Neutrophil (primary cell): ENCODE measurements around the gene PCNX3.

Experiments used
- H3K27ac ChIP-seq: fragments of 200-600 bp; sonication (generic); 2 replicates; pipeline ENCODE4 v1.5.1; 2016; ENCODE audit warnings: mild to moderate bottlenecking, moderate library complexity
- H3K27me3 ChIP-seq: fragments of 200-600 bp; sonication (generic); 2 replicates; pipeline ENCODE4 v1.6.0; 2016; ENCODE audit warnings: mild to moderate bottlenecking
- H3K36me3 ChIP-seq: fragments of 200-600 bp; sonication (generic); 2 replicates; pipeline ENCODE4 v1.5.1; 2017
- H3K4me1 ChIP-seq, 2 experiments: fragments of 200-600 bp in 1 of 2; sonication (generic) in 1 of 2; 1 replicate in 1 of 2; 2 replicates in 1 of 2; pipeline versions ENCODE4 v1.5.1 to v1.6.1; 2013 to 2016; ENCODE audit warnings: low read depth in 1 of 2, low read length in 1 of 2, mild to moderate bottlenecking in 1 of 2, moderate library complexity in 1 of 2; ENCODE audit not compliant: control insufficient read depth in 1 of 2, insufficient read depth in 1 of 2
- H3K4me3 ChIP-seq, 2 experiments: fragments of 200-600 bp in 1 of 2; sonication (generic) in 1 of 2; 1 replicate in 1 of 2; 2 replicates in 1 of 2; pipeline ENCODE4 v1.5.1; 2013 to 2016; ENCODE audit warnings: low read depth in 1 of 2, low read length in 1 of 2, mild to moderate bottlenecking in 1 of 2, moderate library complexity in 1 of 2
- H3K9me3 ChIP-seq: fragments of 200-600 bp; sonication (generic); 2 replicates; pipeline ENCODE4 v1.5.1; 2016
- TF ChIP-seq, protein P1 (sequence below): fragments of 200-600 bp; sonication (generic); IDR thresholded peaks from 2 replicates; pipeline ENCODE4 v1.5.1; 2016; ENCODE audit warnings: antibody characterized with exemption

PCNX3 gene

DNA sequence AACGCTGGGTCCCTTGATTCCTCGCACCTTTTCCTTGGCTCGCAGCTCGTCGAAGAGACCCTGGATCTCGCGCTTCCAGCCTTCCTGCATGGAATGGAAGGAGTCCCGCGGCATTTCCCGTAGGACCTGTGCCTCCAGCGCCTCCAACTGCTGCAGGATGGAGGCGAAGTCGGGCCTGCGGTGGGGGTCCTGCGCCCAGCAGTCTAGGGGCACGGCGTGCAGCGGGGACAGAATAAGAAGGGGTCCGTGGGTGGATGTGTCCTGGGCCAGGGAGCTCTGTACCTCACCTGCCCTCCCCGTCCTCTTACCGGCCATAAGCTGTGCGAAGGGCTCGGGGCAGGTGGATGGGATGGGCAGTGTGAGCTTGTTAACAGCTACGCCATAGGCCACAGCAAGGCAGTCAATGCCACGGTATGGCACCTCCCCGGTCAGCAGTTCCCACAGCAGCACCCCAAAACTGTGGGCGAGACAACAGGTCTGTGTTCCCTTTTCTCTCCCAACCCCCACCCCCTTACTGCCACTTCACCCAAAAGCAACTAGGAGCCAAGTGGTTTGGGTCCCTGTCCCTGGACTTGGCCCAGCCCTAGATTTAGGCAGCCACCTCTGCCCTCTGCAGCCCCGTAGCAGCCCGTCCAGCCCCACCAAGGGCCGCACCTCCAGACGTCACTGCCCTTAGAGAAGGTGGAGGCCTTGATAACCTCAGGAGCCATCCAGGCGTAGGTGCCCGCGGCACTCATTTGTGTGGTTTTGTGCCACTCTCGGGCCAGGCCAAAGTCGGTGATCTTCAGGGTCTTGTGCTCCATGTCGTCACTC, 7.8 kb upstream of the PCNX3 start:
- H3K27ac ChIP-seq = no peak overlapping the region
- no peaks in the 10 kb centered on the region for H3K9me3 ChIP-seq
- H3K4me3 ChIP-seq = no peak overlapping the region
- H3K4me1 ChIP-seq = peaks cover 41 to 45% of the 10 kb centered on the region in 2 experiments
- peaks cover 87% of the 10 kb centered on the region for H3K36me3 ChIP-seq
- TF ChIP-seq, protein P1, sequence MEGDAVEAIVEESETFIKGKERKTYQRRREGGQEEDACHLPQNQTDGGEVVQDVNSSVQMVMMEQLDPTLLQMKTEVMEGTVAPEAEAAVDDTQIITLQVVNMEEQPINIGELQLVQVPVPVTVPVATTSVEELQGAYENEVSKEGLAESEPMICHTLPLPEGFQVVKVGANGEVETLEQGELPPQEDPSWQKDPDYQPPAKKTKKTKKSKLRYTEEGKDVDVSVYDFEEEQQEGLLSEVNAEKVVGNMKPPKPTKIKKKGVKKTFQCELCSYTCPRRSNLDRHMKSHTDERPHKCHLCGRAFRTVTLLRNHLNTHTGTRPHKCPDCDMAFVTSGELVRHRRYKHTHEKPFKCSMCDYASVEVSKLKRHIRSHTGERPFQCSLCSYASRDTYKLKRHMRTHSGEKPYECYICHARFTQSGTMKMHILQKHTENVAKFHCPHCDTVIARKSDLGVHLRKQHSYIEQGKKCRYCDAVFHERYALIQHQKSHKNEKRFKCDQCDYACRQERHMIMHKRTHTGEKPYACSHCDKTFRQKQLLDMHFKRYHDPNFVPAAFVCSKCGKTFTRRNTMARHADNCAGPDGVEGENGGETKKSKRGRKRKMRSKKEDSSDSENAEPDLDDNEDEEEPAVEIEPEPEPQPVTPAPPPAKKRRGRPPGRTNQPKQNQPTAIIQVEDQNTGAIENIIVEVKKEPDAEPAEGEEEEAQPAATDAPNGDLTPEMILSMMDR = no peak
- H3K27me3 ChIP-seq = no peaks in the 10 kb centered on the region

DNA sequence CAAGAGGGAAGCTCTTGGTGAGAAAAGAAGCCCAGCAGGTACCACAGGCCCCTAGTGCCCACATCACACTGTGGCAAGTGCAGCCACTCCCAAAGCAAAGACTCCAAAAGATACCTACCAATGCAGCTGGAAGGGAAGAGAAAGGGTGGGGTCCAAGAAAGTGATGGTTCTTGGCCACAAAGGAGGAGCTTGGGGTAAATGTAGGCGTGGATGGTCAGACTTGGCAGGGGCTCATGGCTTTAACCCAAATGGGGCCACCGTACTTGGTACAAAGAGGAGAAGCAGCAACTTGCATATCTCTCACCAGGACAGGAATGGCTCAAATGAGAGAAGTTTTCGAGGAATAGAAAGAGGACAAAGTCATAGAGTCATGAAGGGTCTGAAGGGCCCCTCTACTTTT, 6.3 kb upstream of the PCNX3 start:
- Histone ChIP-seq H3K4me3 (no peak overlapping the region), H3K27me3 (no peaks in the 10 kb centered on the region), H3K4me1 (peaks cover 47 to 52% of the 10 kb centered on the region in 2 experiments), H3K9me3 (no peaks in the 10 kb centered on the region), H3K36me3 (peaks cover 77% of the 10 kb centered on the region), H3K27ac (peak overlapping the region; percentile 98)
- TF ChIP-seq, protein P1 = no peak

DNA sequence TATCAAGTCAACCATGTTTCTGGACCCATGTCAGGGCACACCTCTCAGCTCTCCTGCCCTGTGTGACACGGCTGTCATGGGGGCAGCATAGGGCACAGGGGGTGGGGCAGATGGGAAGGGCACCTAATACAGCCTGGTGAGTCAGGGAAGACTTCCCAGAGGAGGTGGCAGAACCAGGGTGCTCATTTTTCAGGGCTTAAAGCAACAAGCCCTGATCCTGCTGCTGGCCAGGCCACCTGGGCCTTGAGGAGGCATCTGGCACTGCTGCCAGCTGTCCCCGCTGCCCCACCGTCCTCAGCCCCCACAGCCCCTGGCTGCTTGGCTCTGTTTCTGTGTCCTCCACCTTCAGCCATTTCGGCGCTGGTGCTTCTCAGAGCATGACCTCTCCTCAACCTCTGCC, 5.9 kb upstream of the PCNX3 start:
- Histone ChIP-seq H3K36me3 (peaks cover 72% of the 10 kb centered on the region), H3K9me3 (no peaks in the 10 kb centered on the region), H3K27me3 (no peaks in the 10 kb centered on the region), H3K4me1 (peaks cover 50 to 52% of the 10 kb centered on the region in 2 experiments), H3K27ac (peak overlapping the region; percentile 98), H3K4me3 (peak overlapping the region in 1 of 2 experiments; percentile 96)
- TF ChIP-seq, protein P1 = no peak

DNA sequence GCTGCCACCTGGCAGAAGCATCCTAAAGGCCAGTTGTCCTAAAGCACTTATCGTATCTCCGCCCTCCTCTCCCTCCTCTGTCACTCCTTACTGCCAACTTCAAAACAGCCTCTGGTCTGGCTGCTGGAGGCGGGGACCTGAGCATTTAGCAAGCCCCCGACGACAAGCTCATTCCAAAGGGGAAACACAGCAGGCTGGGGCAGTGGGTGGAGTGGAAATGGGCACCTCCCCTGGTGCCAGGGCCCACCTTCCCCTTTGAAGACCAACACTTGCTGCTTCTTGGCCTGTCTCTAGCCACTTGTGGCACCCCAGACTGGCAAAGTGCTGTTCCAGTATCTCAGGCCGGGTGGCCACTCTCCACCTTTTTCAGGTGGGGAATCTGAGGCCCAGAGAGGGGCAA, 5.2 kb upstream of the PCNX3 start:
- TF ChIP-seq, protein P1 = no peak
- H3K27ac ChIP-seq = peak overlapping the region; percentile 98
- H3K4me1 ChIP-seq = peaks cover 50 to 56% of the 10 kb centered on the region in 2 experiments
- no peaks in the 10 kb centered on the region for H3K9me3 ChIP-seq
- H3K4me3 ChIP-seq = peak overlapping the region; percentile 88 to 96
- H3K36me3 ChIP-seq = peaks cover 65% of the 10 kb centered on the region
- no peaks in the 10 kb centered on the region for H3K27me3 ChIP-seq

DNA sequence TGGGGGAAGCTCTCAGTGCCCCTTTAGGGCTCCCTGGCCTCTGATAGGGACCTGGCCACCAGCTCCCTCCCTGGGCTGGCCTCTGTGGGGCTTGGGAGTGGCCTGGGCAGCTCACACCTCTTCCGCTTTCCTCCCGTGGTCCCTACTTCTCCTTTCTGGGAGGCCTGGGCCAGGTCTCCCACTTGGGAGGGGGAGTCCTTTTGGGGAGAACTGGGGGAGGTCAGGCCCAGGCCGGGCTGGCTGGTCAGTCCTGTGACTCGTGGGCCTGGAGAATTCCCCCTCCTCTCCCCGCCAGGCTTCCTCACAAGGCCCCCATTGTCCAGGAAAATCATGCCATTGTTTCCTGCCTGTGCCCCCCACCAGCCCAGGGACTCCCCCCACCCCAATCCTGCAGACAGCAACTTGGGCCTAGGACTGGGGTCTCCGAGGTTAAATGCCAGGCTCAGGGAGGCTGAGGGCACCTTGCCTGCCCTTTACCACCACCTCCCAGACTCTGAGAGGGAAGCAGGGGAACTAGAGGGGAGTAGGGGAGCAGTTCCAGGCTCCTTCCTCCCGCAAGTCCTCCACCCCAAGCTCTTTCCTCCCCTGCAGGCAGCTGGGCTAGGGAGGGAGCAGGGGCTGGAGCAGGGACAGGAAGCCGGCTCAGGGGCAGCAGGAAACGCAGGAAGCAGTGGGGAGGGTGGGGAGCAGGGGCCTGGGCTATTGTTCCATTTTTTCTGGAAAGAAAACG, 4.4 kb upstream of the PCNX3 start:
- H3K4me3 ChIP-seq = peak overlapping the region; percentile 88 to 96
- H3K36me3 ChIP-seq = peaks cover 57% of the 10 kb centered on the region

More for the DNA sequence above, 4.4 kb upstream of the PCNX3 start:
- TF ChIP-seq, protein P1 = peak; percentile 10
- Histone ChIP-seq H3K4me1 (peaks cover 51 to 60% of the 10 kb centered on the region in 2 experiments), H3K9me3 (no peaks in the 10 kb centered on the region), H3K27ac (peak overlapping the region; percentile 98), H3K27me3 (no peaks in the 10 kb centered on the region)
